Suppressor macrophage treated with lipopolysaccharide for 4 hours (primary cell): ENCODE data around the gene NTN5.

Experiments used
- DNase-seq: peaks from one replicate; pipeline ENCODE4 v3.0.0-alpha.2; 2020

Gene NTN5

GRCh38 chr19:48629297-48629598 lies 43.6 kb downstream of the NTN5 start:
- no peak for DNase-seq

GRCh38 chr19:48628486-48629296 lies 44.1 kb downstream of the NTN5 start:
- no peak for DNase-seq

GRCh38 chr19:48627865-48628314 lies 44.9 kb downstream of the NTN5 start:
- no peak for DNase-seq

DNA sequence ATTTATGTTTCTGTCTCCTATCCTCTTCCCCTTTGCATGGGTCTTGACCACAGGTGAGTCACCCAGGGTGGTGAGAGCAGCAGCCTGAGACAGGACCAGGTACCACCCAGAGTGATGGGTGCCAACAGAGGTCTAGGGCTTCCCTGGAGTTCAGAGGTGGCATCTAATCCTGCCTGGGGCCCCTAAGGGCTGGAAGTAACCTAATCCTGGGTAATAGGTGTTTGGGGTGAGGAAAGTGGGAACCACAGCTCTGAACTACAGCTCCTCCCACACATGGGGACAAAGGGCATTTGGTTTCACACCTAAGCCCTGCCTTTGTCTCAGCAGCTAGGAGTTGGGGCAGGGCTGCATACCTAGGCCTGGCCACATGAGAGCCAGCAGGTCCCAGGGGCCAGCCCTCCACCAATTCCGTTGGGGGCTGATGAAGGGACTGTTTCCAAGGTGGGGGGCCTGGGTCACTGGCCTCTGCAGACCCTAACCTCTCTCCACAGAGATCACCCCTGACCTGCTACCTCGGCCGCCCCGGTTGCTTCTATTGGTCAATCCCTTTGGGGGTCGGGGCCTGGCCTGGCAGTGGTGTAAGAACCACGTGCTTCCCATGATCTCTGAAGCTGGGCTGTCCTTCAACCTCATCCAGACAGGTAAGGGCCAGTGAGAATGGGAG lies 45.5 kb downstream of the NTN5 start:
- DNase-seq, result no peak

GRCh38 chr19:48625891-48626327 lies 46.9 kb downstream of the NTN5 start:
- DNase-seq, result no peak

DNA sequence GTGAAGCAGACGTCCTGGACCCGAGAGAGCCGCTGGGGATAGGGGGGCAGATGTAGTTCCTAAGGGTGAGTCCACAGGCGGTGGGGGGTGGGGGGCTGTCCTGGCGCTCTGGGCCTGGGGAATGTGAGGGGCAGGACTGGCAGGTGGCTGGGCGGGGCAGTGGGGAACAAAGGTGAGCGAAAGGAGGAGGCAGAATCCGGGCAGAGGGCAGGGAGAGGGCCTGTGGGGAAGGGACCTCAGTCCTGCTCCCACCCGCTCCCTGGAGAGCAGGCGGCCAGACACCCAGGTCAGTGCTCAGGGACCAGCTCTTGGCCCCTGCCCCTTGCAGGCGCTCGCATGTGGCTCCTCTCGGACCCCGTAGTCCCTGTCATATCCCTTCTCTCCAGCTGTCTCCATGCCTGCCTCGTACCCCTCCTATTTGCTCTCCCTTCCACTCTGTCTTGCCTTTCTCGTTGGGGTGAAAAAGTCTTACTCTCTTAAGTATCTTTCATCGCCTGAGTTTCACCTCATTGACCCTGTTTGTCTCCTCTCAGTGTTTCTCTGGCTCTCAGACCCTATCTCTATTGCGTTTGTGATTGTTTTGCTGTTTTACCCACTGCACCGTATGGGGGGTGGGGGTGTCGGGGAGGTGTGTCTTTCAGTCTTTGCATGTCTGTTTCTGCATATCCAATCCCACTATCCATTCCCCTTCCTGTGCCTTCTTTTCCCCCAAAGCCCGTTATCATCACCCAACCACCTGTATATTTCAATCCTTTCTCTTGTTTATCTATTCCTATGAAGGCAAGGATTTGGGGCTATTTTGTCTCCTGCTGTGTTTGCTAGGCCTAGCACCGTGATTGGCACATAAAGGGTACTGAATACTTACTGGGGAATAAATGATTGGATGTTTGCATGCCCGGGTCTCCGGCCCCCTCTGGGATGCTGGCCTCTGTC lies 47.8 kb downstream of the NTN5 start:
- no peak for DNase-seq

GRCh38 chr19:48624067-48624594 lies 48.7 kb downstream of the NTN5 start:
- DNase-seq, result peak; percentile 91

DNA sequence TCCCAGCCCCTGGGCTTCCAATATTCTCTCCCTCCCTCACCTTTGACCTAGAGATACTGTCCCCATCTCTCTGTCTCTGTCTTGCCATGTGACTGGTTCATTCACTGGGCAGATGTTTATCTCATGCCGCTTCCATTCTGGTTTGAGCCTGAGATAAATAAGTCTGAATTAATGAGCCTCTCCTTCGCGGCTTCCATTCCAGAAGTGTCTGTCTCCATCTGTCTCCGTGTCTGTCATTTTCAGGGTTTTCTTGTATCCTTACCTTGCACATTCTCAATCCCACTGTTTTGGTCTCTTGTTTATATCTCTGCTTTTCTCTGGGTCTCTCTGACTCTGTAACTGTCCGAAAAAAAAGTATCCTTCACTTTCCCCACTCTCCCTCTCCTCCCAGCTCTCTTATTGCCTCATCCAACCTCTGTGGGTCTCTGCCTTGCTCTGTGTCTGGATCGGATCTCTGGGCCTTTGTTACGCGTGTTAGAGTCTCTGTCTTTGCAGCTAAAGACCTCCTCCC lies 49.2 kb downstream of the NTN5 start:
- no peak for DNase-seq

GRCh38 chr19:48619692-48620585 lies 52.9 kb downstream of the NTN5 start:
- no peak for DNase-seq

DNA sequence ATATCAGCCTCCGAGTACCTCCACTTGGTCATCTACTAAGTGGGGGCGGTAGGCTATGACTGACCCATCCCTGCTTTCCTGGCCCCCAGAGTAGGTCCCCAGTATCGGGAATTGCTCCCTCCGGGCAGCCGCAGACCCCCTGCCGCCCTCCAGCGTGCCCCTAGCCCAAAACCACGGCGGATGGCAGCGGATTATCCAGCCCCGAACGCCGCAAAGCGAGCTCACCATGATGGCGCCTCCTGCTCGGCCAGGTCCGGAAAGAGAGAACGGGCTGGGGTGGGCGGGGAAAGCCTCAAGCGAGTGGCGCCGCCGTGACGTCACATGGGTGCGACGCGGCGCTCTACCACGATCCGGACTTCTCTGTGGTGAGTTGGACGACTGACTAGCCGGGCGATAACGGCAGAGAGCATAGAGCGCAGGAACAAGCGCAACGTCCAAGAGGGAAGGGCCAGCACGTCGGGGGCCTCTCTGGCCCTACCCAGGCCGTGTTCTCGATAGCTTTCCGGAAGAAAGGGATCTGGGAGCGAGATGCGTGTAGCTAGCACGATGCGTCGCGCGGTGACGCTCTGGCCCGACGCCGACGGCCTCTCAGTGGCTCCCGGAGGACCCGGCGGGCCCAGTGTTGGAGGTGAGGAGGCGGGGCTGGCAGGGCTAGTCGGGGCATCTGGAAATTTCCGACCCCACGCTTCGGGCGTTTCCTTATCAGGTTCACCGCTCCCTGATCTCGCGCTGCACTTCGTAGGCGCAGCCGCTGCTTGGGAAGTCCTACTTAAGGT lies 53.7 kb downstream of the NTN5 start, which contains the start of the genes RPL18 and SPHK2:
RPL18 (minus strand) TSS at position 263 of the 776 bp plus-strand sequence; CDS start at position 228, 35 bp downstream.
SPHK2 (plus strand) TSS at position 591 of the 776 bp plus-strand sequence. CDS start 1,009 bp downstream, outside the sequence.
- peak; percentile 99 for DNase-seq

DNA sequence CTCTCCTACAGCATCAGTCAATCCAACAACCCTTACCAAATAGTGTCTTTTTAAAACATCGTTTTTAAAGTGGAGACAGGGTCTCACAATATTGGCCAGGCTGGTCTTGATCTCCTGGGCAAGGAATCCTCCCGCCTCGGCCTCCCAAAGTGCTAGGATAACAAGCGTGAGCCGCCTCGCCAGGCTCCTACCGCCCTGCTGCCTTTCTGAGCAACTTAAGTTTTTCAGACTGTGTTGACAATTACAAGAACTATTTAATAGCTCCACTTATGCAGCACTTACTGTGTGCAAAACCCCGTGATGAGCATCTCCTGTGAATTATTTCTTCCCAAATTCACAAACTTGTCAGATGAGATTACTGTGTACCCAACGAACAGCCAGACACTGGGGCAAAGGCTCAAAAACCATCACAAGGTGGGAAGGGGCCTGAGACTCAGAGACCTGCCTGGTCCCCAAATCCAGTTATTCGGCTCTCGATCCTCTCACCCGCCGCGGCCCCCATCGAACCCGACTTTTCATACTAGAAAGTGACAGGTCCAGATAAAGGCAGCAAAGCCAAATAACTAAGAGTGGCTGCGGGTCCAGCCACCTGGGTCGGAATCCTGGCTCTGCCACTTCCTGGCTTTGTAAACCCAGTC lies 54.4 kb downstream of the NTN5 start:
- no peak for DNase-seq

DNA sequence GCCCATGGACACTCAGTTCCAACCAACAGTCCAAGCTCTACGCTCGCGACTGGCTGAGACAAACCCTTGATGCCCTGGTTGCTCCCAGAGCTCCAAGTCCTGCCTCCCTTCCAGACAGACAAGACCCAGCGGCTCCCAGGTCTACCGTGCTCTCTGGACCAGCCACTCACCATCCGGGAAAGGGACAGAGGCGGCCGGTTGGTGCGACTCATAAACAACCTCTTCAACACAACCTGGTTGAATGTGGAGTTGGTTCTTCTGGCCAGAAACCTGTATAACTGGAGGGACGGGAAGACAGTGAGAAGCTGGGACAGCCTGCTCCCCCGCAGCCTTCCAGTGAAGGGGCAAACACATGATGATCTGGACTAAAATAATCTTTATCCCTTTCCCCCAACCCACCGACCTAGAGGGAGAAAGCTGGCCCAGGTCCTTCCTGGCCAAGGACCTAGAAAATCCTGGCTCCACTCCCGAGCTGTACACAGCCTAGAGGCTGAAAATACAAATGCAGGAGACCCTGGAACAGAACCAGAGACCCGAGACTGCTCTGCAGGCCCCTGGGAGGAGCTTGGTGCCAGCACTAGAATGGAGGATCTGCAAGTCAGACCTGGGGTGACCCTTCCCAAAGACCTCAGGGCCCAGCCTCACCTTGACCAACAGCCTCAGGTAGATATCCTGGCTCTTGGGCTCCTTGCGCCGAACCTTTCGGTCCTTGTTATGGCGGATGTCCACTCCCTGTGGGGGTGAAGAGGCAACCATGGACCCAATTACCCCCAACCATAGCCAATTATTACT lies 55.5 kb downstream of the NTN5 start:
- no peak for DNase-seq

- no peak for DNase-seq
Measured at GRCh38 chr19:48616491-48617056, 56.2 kb downstream of the NTN5 start.

DNA sequence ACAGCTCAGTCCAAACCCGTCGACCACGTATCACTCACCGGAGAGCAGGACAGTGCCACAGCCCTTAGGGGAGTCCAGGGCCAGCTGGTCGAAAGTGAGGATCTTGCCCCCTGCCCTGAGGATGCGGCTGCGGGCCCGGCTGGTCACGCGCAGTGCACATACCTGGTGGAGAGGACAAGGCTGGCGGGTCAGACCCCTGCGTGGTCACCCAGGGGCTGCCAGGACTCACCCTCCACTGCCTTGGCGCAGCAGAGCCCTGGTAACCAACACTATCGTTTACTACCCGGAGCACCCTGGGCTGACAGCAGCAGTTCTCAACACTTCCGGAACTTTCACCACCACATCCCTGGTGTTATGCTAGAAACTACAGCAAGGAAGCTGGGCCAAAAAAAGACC lies 56.8 kb downstream of the NTN5 start:
- DNase-seq, result no peak

- no peak for DNase-seq
Measured at GRCh38 chr19:48615231-48616040, 57.4 kb downstream of the NTN5 start.

- DNase-seq, result no peak
Measured at GRCh38 chr19:48614436-48615230, 58.2 kb downstream of the NTN5 start, which contains the start of gene FAM83E. Gene FAM83E (minus strand): TSS chr19:48615076. CDS start chr19:48613372, 1,704 bp downstream.

- no peak for DNase-seq
Measured at GRCh38 chr19:48613852-48614435, 58.9 kb downstream of the NTN5 start.
